A549 (cell line): ENCODE results near the gene PHC2. TPM values are rescaled to one million over a fixed set of nuclear protein-coding genes. Genes with fewer than 3 reads are reported as not detected.

Experiments used
- ATAC-seq, 2 experiments: fragments of 200-7000 bp in 1 of 2; fragments of >200 bp in 1 of 2; cut with Nextera tagmentation in 1 of 2; cut with Tn5 transposase in 1 of 2; 3 replicates each; pipeline versions ENCODE4 v1.8.0 to v1.9.1; 2018 to 2020; ENCODE audit warnings: mild to moderate bottlenecking in 1 of 2, moderate library complexity in 1 of 2
- CTCF ChIA-PET: fragments of 300-600 bp; sonication (Branson Sonifier 250); formaldehyde crosslinking; extraction: SDS; loops from one replicate; lab custom pipeline; 2021; ENCODE audit warnings: antibody characterized with exemption, inconsistent platforms; lab: Yijun Ruan, JAX
- POLR2A ChIA-PET: fragments of 350-600 bp; formaldehyde crosslinking; extraction: SDS; loops from one replicate; lab custom pipeline; 2021; ENCODE audit warnings: antibody characterized with exemption, inconsistent platforms; lab: Yijun Ruan, JAX
- DNase-seq, 2 experiments: peaks; one replicate each; pipeline versions ENCODE4 v3.0.0 to v3.0.0-alpha.2; 2011 to 2016; ENCODE audit warnings: low read depth in 1 of 2, low spot score in 1 of 2
- FAIRE-seq: peaks from 2 replicates; lab custom pipeline; 2011; peaks lifted over from hg19 to GRCh38; lab: Jason Lieb, UNC
- H3K27ac ChIP-seq, 2 experiments: fragments of >200 bp; sonication (Bioruptor Twin); formaldehyde crosslinking; 3 replicates each; pipeline ENCODE4 v1.5.1; 2016 to 2017
- H3K4me1 ChIP-seq: fragments of >200 bp; sonication (Bioruptor Twin); formaldehyde crosslinking; 3 replicates; pipeline ENCODE4 v1.6.1; 2016
- H3K4me2 ChIP-seq: fragments of >200 bp; sonication (Bioruptor Twin); formaldehyde crosslinking; 3 replicates; pipeline ENCODE4 v1.6.1; 2016
- H3K4me3 ChIP-seq: fragments of >200 bp; sonication (Bioruptor Twin); formaldehyde crosslinking; 3 replicates; pipeline ENCODE4 v1.5.1; 2016
- H3K9me3 ChIP-seq: fragments of >200 bp; sonication (Bioruptor Twin); formaldehyde crosslinking; 3 replicates; pipeline ENCODE4 v1.6.1; 2016
- BCL3 ChIP-seq: fragments of >200 bp; sonication (Bioruptor Twin); formaldehyde crosslinking; IDR thresholded peaks from 3 replicates; pipeline ENCODE4 v1.6.1; 2016
- BHLHE40 ChIP-seq: IDR thresholded peaks from 2 replicates; pipeline ENCODE4 v1.6.1; 2012; ENCODE audit warnings: low read depth, low read length, inconsistent platforms
- CEBPB ChIP-seq, 2 experiments: fragments of >200 bp in 1 of 2; sonication (Bioruptor Twin) in 1 of 2; formaldehyde crosslinking in 1 of 2; IDR thresholded peaks; 2 replicates each; pipeline ENCODE4 v1.6.1; 2012 to 2016
- CHD4 ChIP-seq: fragments of 200-600 bp; sonication (generic); IDR thresholded peaks from 2 replicates; pipeline ENCODE4 v1.6.1; 2016; ENCODE audit warnings: antibody characterized with exemption, mild to moderate bottlenecking, borderline replicate concordance
- EHMT2 ChIP-seq: fragments of 200-600 bp; sonication (generic); IDR thresholded peaks from 2 replicates; pipeline ENCODE4 v1.6.1; 2016; ENCODE audit warnings: antibody characterized with exemption, low read depth, mild to moderate bottlenecking, moderate library complexity
- ELK1 ChIP-seq: fragments of 150-350 bp; IDR thresholded peaks from 2 replicates; pipeline ENCODE4 v1.6.1; 2014; ENCODE audit warnings: low read depth, mild to moderate bottlenecking, low read length
- EP300 ChIP-seq, 2 experiments: fragments of >200 bp; sonication (Bioruptor Twin); formaldehyde crosslinking; IDR thresholded peaks; 2 replicates in 1 of 2; 3 replicates in 1 of 2; pipeline ENCODE4 v1.6.1; 2016 to 2017
- FOSB ChIP-seq: fragments of 250-450 bp; sonication (Bioruptor Pico); IDR thresholded peaks from 2 replicates; pipeline ENCODE4 v1.5.0; 2020; ENCODE audit warnings: mild to moderate bottlenecking, moderate library complexity
- FOXS1 ChIP-seq: fragments of 250-450 bp; sonication (Bioruptor Pico); IDR thresholded peaks from 2 replicates; pipeline ENCODE4 v1.5.0; 2020; ENCODE audit warnings: mild to moderate bottlenecking, moderate library complexity
- GATA3 ChIP-seq: IDR thresholded peaks from 2 replicates; pipeline ENCODE4 v1.6.1; 2012; ENCODE audit warnings: borderline replicate concordance
- JUN ChIP-seq, 2 experiments: fragments of >200 bp; sonication (Bioruptor Twin); formaldehyde crosslinking; IDR thresholded peaks; 2 replicates in 1 of 2; 3 replicates in 1 of 2; pipeline ENCODE4 v1.6.1; 2016 to 2017
- JUNB ChIP-seq: fragments of >200 bp; sonication (Bioruptor Twin); formaldehyde crosslinking; IDR thresholded peaks from 2 replicates; pipeline ENCODE4 v1.6.1; 2016
- NPAS2 ChIP-seq: fragments of 250-450 bp; sonication (Bioruptor Pico); IDR thresholded peaks from 2 replicates; pipeline ENCODE4 v1.8.0; 2022; ENCODE audit warnings: mild to moderate bottlenecking, moderate library complexity, borderline replicate concordance
- POLR2A ChIP-seq: IDR thresholded peaks from 2 replicates; pipeline ENCODE4 v1.6.1; 2012; ENCODE audit warnings: mild to moderate bottlenecking, low read length
- POLR2AphosphoS2 ChIP-seq: conservative IDR thresholded peaks from 2 replicates; pipeline ENCODE4 v1.6.1; 2012; ENCODE audit warnings: low read length, improper control_type of control experiment, inconsistent platforms
- RAD21 ChIP-seq, 2 experiments: fragments of >200 bp in 1 of 2; sonication (Bioruptor Twin) in 1 of 2; formaldehyde crosslinking in 1 of 2; IDR thresholded peaks in 1 of 2; conservative IDR thresholded peaks in 1 of 2; 2 replicates in 1 of 2; 3 replicates in 1 of 2; pipeline ENCODE4 v1.6.1; 2012 to 2018; ENCODE audit warnings: inconsistent platforms in 1 of 2
- RCOR1 ChIP-seq: fragments of 150-350 bp; IDR thresholded peaks from 2 replicates; pipeline ENCODE4 v1.6.1; 2014; ENCODE audit warnings: antibody characterized with exemption, low read length, low read depth
- RNF2 ChIP-seq: fragments of 200-600 bp; sonication (generic); IDR thresholded peaks from 2 replicates; pipeline ENCODE4 v1.6.1; 2016; ENCODE audit warnings: low read depth, mild to moderate bottlenecking, antibody characterized with exemption, moderate library complexity, borderline replicate concordance
- SMC3 ChIP-seq: fragments of >200 bp; sonication (Bioruptor Twin); formaldehyde crosslinking; IDR thresholded peaks from 3 replicates; pipeline ENCODE4 v1.6.1; 2018; ENCODE audit warnings: inconsistent platforms
- TP53 ChIP-seq: fragments of 250-450 bp; sonication (Bioruptor Pico); IDR thresholded peaks from 2 replicates; pipeline ENCODE4 v1.5.0; 2021; ENCODE audit warnings: mild to moderate bottlenecking, moderate library complexity
- ZNF302 ChIP-seq: fragments of 250-450 bp; sonication (Bioruptor Pico); IDR thresholded peaks from 2 replicates; pipeline ENCODE4 v1.9.0; 2021; ENCODE audit warnings: inconsistent platforms, mild to moderate bottlenecking, moderate library complexity
- ZSCAN20 ChIP-seq: fragments of 250-450 bp; sonication (Bioruptor Pico); IDR thresholded peaks from 2 replicates; pipeline ENCODE4 v1.8.0; 2022; ENCODE audit warnings: mild to moderate bottlenecking, moderate library complexity
- WGBS: methylation state at CpG from one replicate; pipeline ENCODE4 v1.1.6; 2017; ENCODE audit errors: missing lambda C conversion rate; 5-methylcytosine and 5-hydroxymethylcytosine counted together
- polyA plus RNA-seq, 4 experiments: library from polyadenylated mRNA; depleted of rRNA in 3 of 4; stranded (reverse); fragments of >200 nt; fragmentation: RNase III in 1 of 4; extraction: RNeasy Plus Mini Kit Qiagen cat#74134 plus additional on column Dnase treatment in 1 of 4; gene quantifications; 2 replicates in 3 of 4; 3 replicates in 1 of 4; pipeline ENCODE4 v1.2.3, GENCODE V29; 2011 to 2017
- TF ChIP-seq, protein P1 (sequence below): fragments of 250-450 bp; sonication (Bioruptor Pico); IDR thresholded peaks from 2 replicates; pipeline ENCODE4 v1.5.0; 2020; ENCODE audit warnings: low read depth, mild to moderate bottlenecking, moderate library complexity
- TF ChIP-seq, protein P2 (sequence below): IDR thresholded peaks from 2 replicates; pipeline ENCODE4 v1.6.1; 2012; ENCODE audit warnings: low read depth, borderline replicate concordance
- TF ChIP-seq, protein P3 (sequence below): fragments of >200 bp; sonication (Bioruptor Twin); formaldehyde crosslinking; IDR thresholded peaks from 2 replicates; pipeline ENCODE4 v1.6.1; 2016

The PHC2 gene
- polyA plus RNA-seq, 2 of the 4 experiments (the other 2 are of a cell fraction), result 29.9 to 33.2 TPM

DNA sequence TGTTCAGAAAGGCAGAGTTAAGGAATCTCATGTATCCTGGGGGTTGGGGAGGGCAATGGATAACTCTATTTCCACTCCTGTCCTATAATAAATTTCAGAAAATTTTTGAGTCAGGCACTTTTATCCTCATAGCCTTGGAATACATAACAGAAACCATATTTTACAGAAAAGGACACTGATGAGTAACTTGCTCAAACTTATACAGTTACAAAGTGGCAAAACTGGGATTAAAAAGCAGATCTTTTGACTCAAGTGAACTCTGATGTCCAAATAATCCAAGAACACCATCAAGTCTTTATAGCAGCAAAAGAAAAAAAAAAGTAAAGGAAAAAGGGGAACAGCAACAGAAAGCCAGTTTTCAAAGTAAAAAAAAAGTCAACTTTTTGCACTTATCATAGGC is 36.9 kb downstream of the PHC2 start:
- DNase-seq, result no peak
- no peak for TF ChIP-seq NPAS2
- TF ChIP-seq, protein P1, sequence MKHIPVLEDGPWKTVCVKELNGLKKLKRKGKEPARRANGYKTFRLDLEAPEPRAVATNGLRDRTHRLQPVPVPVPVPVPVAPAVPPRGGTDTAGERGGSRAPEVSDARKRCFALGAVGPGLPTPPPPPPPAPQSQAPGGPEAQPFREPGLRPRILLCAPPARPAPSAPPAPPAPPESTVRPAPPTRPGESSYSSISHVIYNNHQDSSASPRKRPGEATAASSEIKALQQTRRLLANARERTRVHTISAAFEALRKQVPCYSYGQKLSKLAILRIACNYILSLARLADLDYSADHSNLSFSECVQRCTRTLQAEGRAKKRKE (CRISPR knock-in tag), result no peak
- no peak for TF ChIP-seq BHLHE40
- TF ChIP-seq JUNB, result no peak
- TF ChIP-seq EHMT2, result no peak
- TF ChIP-seq CEBPB (IDR thresholded peaks at IDR 0.05), result no peak
- ChIA-PET CTCF (no interaction called here), POLR2A (no interaction called here)
- FAIRE-seq, result no peak
- Histone ChIP-seq H3K27ac (no peak overlapping the region), H3K9me3 (no peaks in the 10 kb centered on the region), H3K4me1 (no peaks in the 10 kb centered on the region), H3K4me2 (no peak overlapping the region), H3K4me3 (no peak overlapping the region)
- no peak for ATAC-seq

- FAIRE-seq, result no peak
- Histone ChIP-seq H3K4me2 (no peak overlapping the region), H3K27ac (no peak overlapping the region)
- POLR2A ChIA-PET, result no interaction called here
- TF ChIP-seq EP300 (IDR thresholded peaks at IDR 0.05) (no peak), JUN (IDR thresholded peaks at IDR 0.05) (no peak)
- TF ChIP-seq, all 56 proteins: peak for 0
- no peak for DNase-seq
- CTCF ChIA-PET, result no interaction called here
- Histone ChIP-seq H3K4me3 (no peak overlapping the region), H3K4me1 (no peaks in the 10 kb centered on the region), H3K9me3 (no peaks in the 10 kb centered on the region)
- 16% methylated on average over 2 of the region's 2 CpGs for WGBS
- ATAC-seq, result no peak
These were observed 37.4 kb downstream of the PHC2 start for GRCh38 chr1:33393524-33393923.

DNA sequence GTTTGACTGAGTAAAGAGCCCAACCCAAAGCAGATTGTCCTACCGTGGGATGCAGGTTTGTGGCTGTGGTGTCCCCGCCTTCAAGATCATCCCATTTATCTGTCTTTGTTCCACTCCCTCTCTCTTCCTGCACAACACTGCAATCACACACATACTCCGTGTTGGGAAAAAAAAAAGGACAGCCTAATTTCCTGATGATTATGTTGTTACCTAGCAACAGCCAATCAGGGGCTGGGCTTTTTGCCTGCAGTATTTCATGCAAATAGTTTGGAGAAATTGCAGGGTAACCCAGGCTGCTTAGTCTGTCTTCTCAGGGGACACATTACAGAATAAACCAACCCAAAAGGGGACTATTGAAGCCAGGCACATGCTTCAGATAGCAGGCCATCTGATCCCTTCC is 38.3 kb downstream of the PHC2 start:
- Histone ChIP-seq H3K4me2 (no peak overlapping the region), H3K27ac (no peak overlapping the region), H3K4me1 (no peaks in the 10 kb centered on the region), H3K9me3 (no peaks in the 10 kb centered on the region), H3K4me3 (no peak overlapping the region)
- 41% methylated on average over 3 of the region's 3 CpGs for WGBS
- ATAC-seq (no peak), DNase-seq (no peak), FAIRE-seq (no peak)
- ChIA-PET POLR2A (no interaction called here), CTCF (interaction anchor here (2.4 kb wide), 1 partner anchor 15 kb away, joined by 5 read pairs; no protein-coding TSS in a partner anchor)
- TF ChIP-seq EHMT2 (no peak), POLR2AphosphoS2 (no peak), BCL3 (no peak), RCOR1 (no peak), CHD4 (no peak), RAD21 (conservative IDR thresholded peaks at IDR 0.05 in 1 of 2, IDR thresholded peaks at IDR 0.05 in 1 of 2) (no peak), ZNF302 (CRISPR knock-in tag) (no peak), SMC3 (no peak), CEBPB (IDR thresholded peaks at IDR 0.05) (no peak), TP53 (no peak), FOXS1 (CRISPR knock-in tag) (no peak), GATA3 (no peak), ELK1 (no peak), ZSCAN20 (no peak), RNF2 (no peak), POLR2A (no peak), FOSB (no peak)
- TF ChIP-seq, protein P2, sequence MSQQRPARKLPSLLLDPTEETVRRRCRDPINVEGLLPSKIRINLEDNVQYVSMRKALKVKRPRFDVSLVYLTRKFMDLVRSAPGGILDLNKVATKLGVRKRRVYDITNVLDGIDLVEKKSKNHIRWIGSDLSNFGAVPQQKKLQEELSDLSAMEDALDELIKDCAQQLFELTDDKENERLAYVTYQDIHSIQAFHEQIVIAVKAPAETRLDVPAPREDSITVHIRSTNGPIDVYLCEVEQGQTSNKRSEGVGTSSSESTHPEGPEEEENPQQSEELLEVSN, result no peak
- TF ChIP-seq, protein P3, sequence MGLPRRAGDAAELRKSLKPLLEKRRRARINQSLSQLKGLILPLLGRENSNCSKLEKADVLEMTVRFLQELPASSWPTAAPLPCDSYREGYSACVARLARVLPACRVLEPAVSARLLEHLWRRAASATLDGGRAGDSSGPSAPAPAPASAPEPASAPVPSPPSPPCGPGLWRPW, result no peak
